Glutamatergic neuron (in vitro differentiated cells): ENCODE measurements around the gene PSORS1C1. TPM values are rescaled to one million over a fixed set of nuclear protein-coding genes. Genes with fewer than 3 reads are reported as not detected.

Experiments used
- DNase-seq: peaks from one replicate; pipeline ENCODE4 v3.0.0; 2022
- H3K27ac Mint-ChIP-seq: one replicate; pipeline ENCODE4 v1.8.0; 2020; ENCODE audit warnings: mild to moderate bottlenecking, mixed read lengths, inconsistent platforms; ENCODE audit not compliant: unreplicated experiment
- H3K27me3 Mint-ChIP-seq: one replicate; pipeline ENCODE4 v1.8.0; 2020; ENCODE audit warnings: mild to moderate bottlenecking, moderate library complexity, mixed read lengths, inconsistent platforms; ENCODE audit not compliant: unreplicated experiment
- H3K36me3 Mint-ChIP-seq: one replicate; pipeline ENCODE4 v1.8.0; 2020; ENCODE audit warnings: mild to moderate bottlenecking, mixed read lengths, inconsistent platforms; ENCODE audit not compliant: unreplicated experiment
- H3K4me1 Mint-ChIP-seq: one replicate; pipeline ENCODE4 v1.8.0; 2020; ENCODE audit warnings: mild to moderate bottlenecking, low read depth, mixed read lengths, inconsistent platforms; ENCODE audit not compliant: unreplicated experiment
- H3K4me3 Mint-ChIP-seq: one replicate; pipeline ENCODE4 v1.8.0; 2020; ENCODE audit warnings: mild to moderate bottlenecking, mixed read lengths, inconsistent platforms; ENCODE audit not compliant: unreplicated experiment
- H3K9me3 Mint-ChIP-seq: one replicate; pipeline ENCODE4 v1.8.0; 2020; ENCODE audit warnings: mild to moderate bottlenecking, moderate library complexity, mixed read lengths, inconsistent platforms; ENCODE audit not compliant: unreplicated experiment
- CTCF ChIP-seq: fragments of 200-600 bp; sonication (generic); IDR thresholded peaks from one replicate; pipeline ENCODE4 v1.5.0; 2021; ENCODE audit not compliant: partially characterized antibody, unreplicated experiment
- total RNA-seq: library from RNA; stranded (reverse); fragmentation: NEBNext Ultra II Directional; extraction: Animal tissue kit (Norgen Biotek cat#: 25700); gene quantifications from one replicate; pipeline ENCODE4 v1.2.1, GENCODE V29; 2021; ENCODE audit not compliant: unreplicated experiment

The PSORS1C1 gene
- total RNA-seq, 1 donor from 2014 or later = not detected

- Mint-ChIP-seq H3K27ac (no peak overlapping the region), H3K9me3 (peaks cover 2% of the 10 kb centered on the region), H3K4me1 (no peaks in the 10 kb centered on the region), H3K27me3 (peaks cover 6% of the 10 kb centered on the region), H3K36me3 (no peaks in the 10 kb centered on the region), H3K4me3 (no peak overlapping the region)
- no peak for TF ChIP-seq CTCF
- no peak for DNase-seq
These were observed 1.5 kb downstream of the PSORS1C1 start for GRCh38 chr6:31115941-31116560.

- H3K27ac Mint-ChIP-seq = no peak overlapping the region
- peaks cover 2% of the 10 kb centered on the region for H3K9me3 Mint-ChIP-seq
- no peak for TF ChIP-seq CTCF
- no peaks in the 10 kb centered on the region for H3K4me1 Mint-ChIP-seq
- no peaks in the 10 kb centered on the region for H3K36me3 Mint-ChIP-seq
- peaks cover 6% of the 10 kb centered on the region for H3K27me3 Mint-ChIP-seq
- no peak for DNase-seq
- H3K4me3 Mint-ChIP-seq = no peak overlapping the region
These were observed 2.2 kb downstream of the PSORS1C1 start for GRCh38 chr6:31116661-31117385.

- H3K27ac Mint-ChIP-seq = no peak overlapping the region
- no peak for TF ChIP-seq CTCF
- H3K4me1 Mint-ChIP-seq = no peaks in the 10 kb centered on the region
- H3K27me3 Mint-ChIP-seq = peaks cover 6% of the 10 kb centered on the region
- H3K36me3 Mint-ChIP-seq = no peaks in the 10 kb centered on the region
- DNase-seq = no peak
- no peak overlapping the region for H3K4me3 Mint-ChIP-seq
- peaks cover 2% of the 10 kb centered on the region for H3K9me3 Mint-ChIP-seq
These were observed 3.6 kb downstream of the PSORS1C1 start for GRCh38 chr6:31118178-31118577.

GRCh38 chr6:31120151-31120915, 5.7 kb downstream of the PSORS1C1 start, which contains the start of gene CDSN:
Gene CDSN, minus strand, starts transcription at chr6:31120446. Its CDS starts 27 bp downstream, at chr6:31120419.
- H3K4me3 Mint-ChIP-seq = no peak within 1 kb of the TSS
- peaks cover 4% of the 10 kb centered on the region for H3K27me3 Mint-ChIP-seq
- DNase-seq = no peak
- H3K9me3 Mint-ChIP-seq = peaks cover 2% of the 10 kb centered on the region
- no peaks in the 10 kb centered on the region for H3K36me3 Mint-ChIP-seq
- H3K27ac Mint-ChIP-seq = no peak within 1 kb of the TSS
- no peak for TF ChIP-seq CTCF
- H3K4me1 Mint-ChIP-seq = no peaks in the 10 kb centered on the region
